Stomach (tissue), 9 donors: ENCODE results near the gene GNGT2. TPM values are rescaled to one million over a fixed set of nuclear protein-coding genes. Genes with fewer than 3 reads are reported as not detected.

Source experiments
- DNase-seq, 2 donors: peaks; one replicate each; pipeline versions ENCODE4 v3.0.0 to v3.0.0-alpha.2; 2013 to 2019
- H3K27ac ChIP-seq, 5 donors: fragments of 200-600 bp in 4 of 5; sonication (generic) in 4 of 5; one replicate each; pipeline ENCODE4 v1.5.1; 2013 to 2019; ENCODE audit warnings: mild to moderate bottlenecking in 1 of 5, moderate library complexity in 1 of 5
- H3K27me3 ChIP-seq, 3 donors: fragments of 200-600 bp; sonication (generic); one replicate each; pipeline ENCODE4 v1.5.1; 2017 to 2019; ENCODE audit warnings: mixed run types in 1 of 3
- H3K36me3 ChIP-seq, 4 donors: fragments of 200-600 bp; sonication (generic); 1 replicate in 3 of 4; 2 replicates in 1 of 4; pipeline ENCODE4 v1.5.1; 2016 to 2019
- H3K4me1 ChIP-seq, 4 donors: fragments of 200-600 bp; sonication (generic); one replicate each; pipeline ENCODE4 v1.5.1; 2016 to 2019
- H3K4me3 ChIP-seq, 4 donors: fragments of 200-600 bp; sonication (generic) in 3 of 4; one replicate each; pipeline ENCODE4 v1.5.1; 2016 to 2019; ENCODE audit warnings: mild to moderate bottlenecking in 1 of 4
- H3K9me3 ChIP-seq, 4 donors: fragments of 200-600 bp; sonication (generic); one replicate each; pipeline ENCODE4 v1.5.1; 2016 to 2019
- EP300 ChIP-seq: sonication (generic); formaldehyde crosslinking; IDR thresholded peaks from one replicate; pipeline ENCODE4 v1.6.1; 2017; ENCODE audit warnings: antibody characterized with exemption
- POLR2A ChIP-seq, 4 donors: fragments of 450-650 bp; IDR thresholded peaks; one replicate each; pipeline ENCODE4 v1.6.1; 2016; ENCODE audit warnings: antibody characterized with exemption in 4 of 4, control low read depth in 2 of 4, mild to moderate bottlenecking in 1 of 4, moderate library complexity in 1 of 4
- POLR2AphosphoS5 ChIP-seq, 3 donors: sonication (generic); formaldehyde crosslinking; IDR thresholded peaks; one replicate each; pipeline ENCODE4 v1.6.1; 2016; ENCODE audit warnings: antibody characterized with exemption in 3 of 3
- WGBS, 5 donors: extraction: QIAGEN DNeasy Blood & Tissue Kit in 3 of 5; methylation state at CpG; one replicate each; pipeline versions ENCODE4 v1.1.5 to v1.1.7; 2013 to 2018; 5-methylcytosine and 5-hydroxymethylcytosine counted together
- intact Hi-C: fragments of 100-400 bp; cut with DNase I; formaldehyde crosslinking; loops from one replicate; pipeline ENCODE4 v1.15.1; 2023; ENCODE audit warnings: low total_unique reads
- polyA plus RNA-seq, 3 donors: library from polyadenylated mRNA; stranded (reverse); fragments of 200-250 nt; gene quantifications; one replicate each; pipeline ENCODE4 v1.2.3, GENCODE V29; 2013
- total RNA-seq, 5 donors: library from RNA; depleted of rRNA; stranded (reverse); fragments of >200 nt; gene quantifications; one replicate each; pipeline versions ENCODE4 v1.1.0 to v1.2.3, GENCODE V29; 2014 to 2016
- TF ChIP-seq, protein P1 (sequence below), 7 experiments: fragments of 450-650 bp in 4 of 7; fragments of 200-600 bp in 3 of 7; sonication (generic) in 3 of 7; IDR thresholded peaks; one replicate each; pipeline ENCODE4 v1.5.1; 2016 to 2019; ENCODE audit warnings: antibody characterized with exemption in 7 of 7, control low read depth in 2 of 7, mild to moderate bottlenecking in 1 of 7
- donor health status: healthy with polysubstance abuse.
- donor health status: Bipolar disorder and iron deficiency.
- donor health status: healthy.

Gene GNGT2
- total and polyA plus RNA-seq, 8 donors = 1.6 to 134 (median 2.8) TPM; not detected in 2

DNA sequence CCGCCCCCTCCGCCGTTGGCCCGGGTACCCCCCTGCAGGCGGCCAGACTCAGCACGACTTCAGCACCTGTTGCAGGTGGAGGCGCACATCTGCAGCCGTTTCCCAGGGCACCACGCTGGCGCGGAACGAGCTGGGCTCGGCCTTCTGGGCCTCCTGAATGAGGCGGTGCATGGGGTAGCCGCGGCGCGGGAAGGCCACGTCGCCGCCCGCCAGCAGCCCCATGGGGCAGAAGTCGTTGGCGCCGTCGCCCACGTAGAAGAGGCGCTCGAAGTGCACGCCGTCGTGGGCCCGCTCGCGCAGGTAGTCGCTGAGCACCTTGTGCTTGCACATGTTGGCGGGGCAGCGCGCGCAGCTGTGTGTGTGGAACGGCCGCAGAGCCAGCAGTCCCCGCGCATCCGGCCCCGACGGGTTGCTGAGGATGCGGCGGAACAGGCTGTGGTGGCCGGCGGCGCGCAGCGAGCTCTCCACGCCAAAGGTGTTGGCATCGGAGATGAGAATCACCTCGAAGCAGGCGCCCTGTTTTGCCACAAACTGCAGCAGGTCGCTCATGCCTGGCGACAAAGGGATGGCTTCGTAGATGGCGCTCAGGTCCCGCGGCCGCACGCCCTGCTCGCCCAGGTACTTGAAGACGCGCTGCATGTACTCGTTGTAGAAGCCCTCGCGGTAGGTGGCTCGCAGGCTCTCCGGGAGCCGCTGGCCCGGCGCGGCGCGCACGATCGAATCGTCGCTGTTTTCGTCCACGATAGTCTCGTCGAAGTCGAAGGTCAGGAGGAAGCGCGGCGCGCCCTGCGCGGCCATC lies 14.0 kb upstream of the GNGT2 start:
- no peak for TF ChIP-seq EP300
- no peak for TF ChIP-seq POLR2A (IDR thresholded peaks at IDR 0.05)
- TF ChIP-seq POLR2AphosphoS5 (IDR thresholded peaks at IDR 0.05) = no peak
- TF ChIP-seq, protein P1, sequence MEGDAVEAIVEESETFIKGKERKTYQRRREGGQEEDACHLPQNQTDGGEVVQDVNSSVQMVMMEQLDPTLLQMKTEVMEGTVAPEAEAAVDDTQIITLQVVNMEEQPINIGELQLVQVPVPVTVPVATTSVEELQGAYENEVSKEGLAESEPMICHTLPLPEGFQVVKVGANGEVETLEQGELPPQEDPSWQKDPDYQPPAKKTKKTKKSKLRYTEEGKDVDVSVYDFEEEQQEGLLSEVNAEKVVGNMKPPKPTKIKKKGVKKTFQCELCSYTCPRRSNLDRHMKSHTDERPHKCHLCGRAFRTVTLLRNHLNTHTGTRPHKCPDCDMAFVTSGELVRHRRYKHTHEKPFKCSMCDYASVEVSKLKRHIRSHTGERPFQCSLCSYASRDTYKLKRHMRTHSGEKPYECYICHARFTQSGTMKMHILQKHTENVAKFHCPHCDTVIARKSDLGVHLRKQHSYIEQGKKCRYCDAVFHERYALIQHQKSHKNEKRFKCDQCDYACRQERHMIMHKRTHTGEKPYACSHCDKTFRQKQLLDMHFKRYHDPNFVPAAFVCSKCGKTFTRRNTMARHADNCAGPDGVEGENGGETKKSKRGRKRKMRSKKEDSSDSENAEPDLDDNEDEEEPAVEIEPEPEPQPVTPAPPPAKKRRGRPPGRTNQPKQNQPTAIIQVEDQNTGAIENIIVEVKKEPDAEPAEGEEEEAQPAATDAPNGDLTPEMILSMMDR (IDR thresholded peaks at IDR 0.05) = no peak
- peak overlapping the region; percentile 19 to 39 (median 24) for H3K4me3 ChIP-seq

DNA sequence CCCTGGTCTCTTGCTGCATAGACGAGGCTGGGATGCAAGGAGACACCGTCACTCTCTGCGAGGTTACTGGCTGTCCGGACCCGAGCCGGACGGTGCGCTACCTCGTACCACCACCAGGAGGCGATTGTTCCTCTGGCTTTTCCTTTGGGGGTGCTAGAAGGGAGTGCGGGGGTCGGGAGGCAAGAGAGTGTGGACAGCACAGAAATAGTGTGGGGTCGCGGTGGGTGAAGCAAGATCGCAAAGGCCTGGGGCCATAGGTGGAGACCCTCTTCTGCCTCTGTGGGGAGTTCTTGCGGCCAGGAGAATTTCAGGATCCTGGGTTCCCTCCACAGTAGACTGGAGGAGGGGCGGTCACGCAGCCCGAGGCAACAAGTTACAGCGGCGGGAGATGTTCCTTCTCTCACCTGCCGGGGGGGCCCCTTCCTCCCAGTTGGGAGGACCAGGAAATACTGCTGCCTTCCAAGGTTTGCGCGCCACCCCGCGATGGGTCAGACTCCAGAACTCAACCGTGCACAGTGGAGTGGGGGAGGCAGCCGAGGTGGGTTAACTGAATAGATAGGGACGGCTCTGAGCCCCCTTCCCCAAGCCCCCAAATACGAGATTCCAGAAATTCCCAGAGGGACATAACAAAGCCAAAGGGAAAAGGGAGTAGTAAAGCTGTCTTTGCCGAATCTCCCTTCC lies 13.3 kb upstream of the GNGT2 start:
- TF ChIP-seq EP300 = no peak
- TF ChIP-seq POLR2AphosphoS5 (IDR thresholded peaks at IDR 0.05) = no peak
- TF ChIP-seq, protein P1 (IDR thresholded peaks at IDR 0.05) = peak in 5 of 7 experiments; percentile 58 to 84 (median 79)
- TF ChIP-seq POLR2A (IDR thresholded peaks at IDR 0.05) = no peak
- peaks cover 15 to 96% (median 57%) of the 10 kb centered on the region in 3 donors for H3K27me3 ChIP-seq
- 2 to 6% (median 4%) methylated on average over 21 to 31 of the region's 31 CpGs for WGBS, 5 donors
- peaks cover 0 to 4% (median 0%) of the 10 kb centered on the region in 4 donors for H3K36me3 ChIP-seq
- H3K4me3 ChIP-seq = peak overlapping the region; percentile 19 to 39 (median 24)
- DNase-seq = peak; percentile 57 to 68
- H3K9me3 ChIP-seq = no peaks in the 10 kb centered on the region
- no peak overlapping the region for H3K27ac ChIP-seq
- intact Hi-C loops = loop anchor here (10.0 kb wide), 1 partner anchor 59 kb away; no protein-coding TSS in a partner anchor
- peaks cover 16 to 53% (median 32%) of the 10 kb centered on the region in 4 donors for H3K4me1 ChIP-seq

More for the DNA sequence above, 14.0 kb upstream of the GNGT2 start:
- peaks cover 0 to 4% (median 0%) of the 10 kb centered on the region in 4 donors for H3K36me3 ChIP-seq
- WGBS, 5 donors = 1 to 3% (median 2%) methylated on average over 34 to 95 of the region's 95 CpGs
- no peaks in the 10 kb centered on the region for H3K9me3 ChIP-seq
- peak overlapping the region in 1 of 5 donors; percentile 13 for H3K27ac ChIP-seq
- DNase-seq = peak; percentile 46 to 62
- intact Hi-C loops = loop anchor here (10.0 kb wide), 1 partner anchor 60 kb away; no protein-coding TSS in a partner anchor
- peaks cover 15 to 96% (median 63%) of the 10 kb centered on the region in 3 donors for H3K27me3 ChIP-seq
- H3K4me1 ChIP-seq = peaks cover 16 to 45% (median 27%) of the 10 kb centered on the region in 4 donors

DNA sequence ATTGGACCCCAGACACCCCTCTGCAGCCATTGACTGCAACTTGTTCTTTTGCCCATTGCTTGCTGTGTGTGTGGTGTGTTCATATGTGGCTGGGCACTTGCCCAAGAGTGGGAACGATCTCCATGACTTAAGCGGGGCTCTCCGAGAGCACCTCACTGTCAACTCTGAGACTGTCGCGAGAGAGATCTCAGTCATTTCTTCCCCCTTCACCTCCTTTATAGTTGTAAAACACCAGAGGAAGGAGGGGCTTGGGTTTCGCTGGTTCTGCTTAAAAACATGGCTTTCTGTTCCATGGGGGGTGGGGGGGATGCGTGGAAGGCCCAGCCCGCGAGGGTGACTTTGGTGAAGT lies 12.8 kb upstream of the GNGT2 start:
- no peak for DNase-seq
- TF ChIP-seq POLR2A (IDR thresholded peaks at IDR 0.05) (no peak), EP300 (no peak), POLR2AphosphoS5 (IDR thresholded peaks at IDR 0.05) (no peak)
- TF ChIP-seq, protein P1 (IDR thresholded peaks at IDR 0.05) = no peak
- H3K9me3 ChIP-seq = no peaks in the 10 kb centered on the region
- H3K4me1 ChIP-seq = peaks cover 16 to 58% (median 32%) of the 10 kb centered on the region in 4 donors
- no peak overlapping the region for H3K27ac ChIP-seq
- H3K36me3 ChIP-seq = peaks cover 0 to 4% (median 0%) of the 10 kb centered on the region in 4 donors
- WGBS, 5 donors = 12 to 21% (median 18%) methylated on average over 8 to 9 of the region's 9 CpGs
- intact Hi-C loops = loop anchor here (10.0 kb wide), 1 partner anchor 58 kb away; no protein-coding TSS in a partner anchor
- H3K4me3 ChIP-seq = peak overlapping the region in 1 of 4 donors; percentile 39
- H3K27me3 ChIP-seq = peaks cover 15 to 99% (median 54%) of the 10 kb centered on the region in 3 donors

DNA sequence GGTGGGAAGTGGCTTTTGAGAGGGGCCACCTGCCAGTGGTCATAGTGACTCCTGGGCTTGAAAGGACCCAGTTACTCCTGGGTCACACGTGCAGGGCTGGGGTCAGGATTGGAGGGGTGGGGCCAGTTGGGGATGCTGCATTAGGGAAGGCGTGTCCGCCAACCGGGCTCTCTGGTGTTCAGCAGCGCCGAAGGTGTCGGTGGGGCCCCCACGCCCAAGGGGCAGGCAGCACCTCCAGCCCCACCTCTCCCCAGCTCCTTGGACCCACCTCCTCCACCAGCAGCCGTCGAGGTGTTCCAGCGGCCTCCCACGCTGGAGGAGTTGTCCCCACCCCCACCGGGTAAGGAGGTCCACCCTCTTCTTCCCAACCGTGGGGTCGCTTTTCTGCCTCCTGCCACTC lies 9.6 kb upstream of the GNGT2 start:
- H3K4me3 ChIP-seq = no peak overlapping the region
- intact Hi-C loops = loop anchor here (10.0 kb wide), 1 partner anchor 55 kb away; no protein-coding TSS in a partner anchor
- peaks cover 15 to 77% (median 41%) of the 10 kb centered on the region in 3 donors for H3K27me3 ChIP-seq
- peaks cover 20 to 79% (median 41%) of the 10 kb centered on the region in 4 donors for H3K4me1 ChIP-seq
- no peaks in the 10 kb centered on the region for H3K9me3 ChIP-seq
- 57 to 84% (median 67%) methylated on average over 7 to 15 of the region's 15 CpGs for WGBS, 5 donors
- H3K27ac ChIP-seq = peak overlapping the region in 4 of 5 donors; percentile 21 to 73 (median 50)
- TF ChIP-seq, protein P1 (IDR thresholded peaks at IDR 0.05) = no peak
- no peak for DNase-seq
- H3K36me3 ChIP-seq = peaks cover 0 to 4% (median 0%) of the 10 kb centered on the region in 4 donors
